Measurements from ENCODE around the gene XKRX.

DNA sequence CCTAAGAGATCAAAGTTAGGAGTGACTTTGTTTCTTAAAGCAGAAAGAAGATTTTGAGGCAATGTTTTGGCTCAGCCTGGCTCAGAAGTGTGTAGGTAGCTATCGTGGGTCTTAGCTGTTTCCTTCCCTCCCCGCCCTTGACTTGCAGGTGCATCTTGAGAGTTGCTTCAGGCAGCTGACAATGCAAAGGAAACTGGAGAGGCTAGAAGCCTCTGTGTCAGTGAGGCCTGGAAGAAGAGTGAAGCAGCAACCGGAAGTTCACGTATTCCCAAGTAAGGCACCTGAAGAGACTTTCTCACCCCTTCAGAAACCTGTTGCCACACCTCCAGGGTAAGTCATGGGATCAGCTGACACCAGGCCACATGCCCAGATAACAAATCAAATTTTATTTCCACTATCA lies 10.6 kb upstream of the XKRX start:
- TF ChIP-seq CTCF (IDR thresholded peaks at IDR 0.05) (no peak), POLR2AphosphoS5 (IDR thresholded peaks at IDR 0.05) (no peak)

Data from breast epithelium (tissue), 3 donors.